D341Med (cell line): ENCODE measurements around the gene TEX36.
"Not testable (repeated sequence)": the region's sequence is repeated elsewhere in the genome, so short reads cannot be mapped to it uniquely, and the experiment has no call there.

Source experiments
- DNase-seq: peaks from one replicate; pipeline ENCODE4 v3.0.0; 2012; ENCODE audit warnings: low spot score

TEX36 gene

GRCh38 chr10:125692196-125692595 is 9.2 kb upstream of the TEX36 start:
- no peak for DNase-seq

GRCh38 chr10:125691160-125691981 is 8.4 kb upstream of the TEX36 start:
- DNase-seq: no peak

GRCh38 chr10:125689955-125690569 is 7.1 kb upstream of the TEX36 start:
- DNase-seq: no peak

- no peak for DNase-seq
These were observed 4.7 kb upstream of the TEX36 start for GRCh38 chr10:125687507-125688185.

GRCh38 chr10:125684581-125684980 is 1.6 kb upstream of the TEX36 start:
- no peak for DNase-seq

- no peak for DNase-seq
These were observed 858 bp upstream of the TEX36 start for GRCh38 chr10:125683821-125684220.

GRCh38 chr10:125679436-125679835 is 3.5 kb downstream of the TEX36 start:
- no peak for DNase-seq

- DNase-seq: no peak
These were observed 10.1 kb downstream of the TEX36 start for GRCh38 chr10:125672884-125673283.

- no peak for DNase-seq
These were observed 20.4 kb downstream of the TEX36 start for GRCh38 chr10:125662584-125662983.

GRCh38 chr10:125661941-125662515 is 20.9 kb downstream of the TEX36 start:
- DNase-seq: no peak

- no peak for DNase-seq
These were observed 21.5 kb downstream of the TEX36 start for GRCh38 chr10:125661431-125661940.

GRCh38 chr10:125659071-125659470 is 23.9 kb downstream of the TEX36 start:
- no peak for DNase-seq

- DNase-seq: no peak
These were observed 26.4 kb downstream of the TEX36 start for GRCh38 chr10:125656523-125656922.

- DNase-seq: not testable (repeated sequence)
These were observed 29.9 kb downstream of the TEX36 start for GRCh38 chr10:125653113-125653512.

- DNase-seq: no peak
These were observed 36.7 kb downstream of the TEX36 start for GRCh38 chr10:125646311-125646710.

- DNase-seq: no peak
These were observed 41.6 kb downstream of the TEX36 start for GRCh38 chr10:125641398-125641797.

- DNase-seq: no peak
These were observed 42.3 kb downstream of the TEX36 start for GRCh38 chr10:125640653-125641052.

GRCh38 chr10:125639846-125640245 is 43.1 kb downstream of the TEX36 start:
- no peak for DNase-seq

- DNase-seq: no peak
These were observed 44.4 kb downstream of the TEX36 start for GRCh38 chr10:125638555-125638954.

GRCh38 chr10:125637496-125637895 is 45.5 kb downstream of the TEX36 start:
- no peak for DNase-seq

- no peak for DNase-seq
These were observed 48.4 kb downstream of the TEX36 start for GRCh38 chr10:125634606-125635005.

GRCh38 chr10:125633517-125633999 is 49.4 kb downstream of the TEX36 start:
- DNase-seq: no peak
